GM12878 (cell line): ENCODE data around the gene HTN3. TPM values are rescaled to one million over a fixed set of nuclear protein-coding genes. Genes with fewer than 3 reads are reported as not detected.
"Not testable (repeated sequence)": the region's sequence is repeated elsewhere in the genome, so short reads cannot be mapped to it uniquely, and the experiment has no call there.

Experiments
- ATAC-seq: fragments of 200-7000 bp; cut with Tn5 transposase; 3 replicates; pipeline ENCODE4 v1.9.1; 2020; ENCODE audit warnings: mild to moderate bottlenecking, moderate library complexity
- BruUV-seq: library from RNA; stranded (reverse); fragments of 400-500 nt; replicated peaks from 2 replicates; lab custom pipeline; 2021; lab: Mats Ljungman, UMichigan
- CTCF ChIA-PET: fragments of 300-600 bp; sonication (Branson Sonifier 250); formaldehyde crosslinking; extraction: SDS; loops from one replicate; lab custom pipeline; 2021; ENCODE audit warnings: inconsistent platforms; lab: Yijun Ruan, JAX
- POLR2A ChIA-PET: fragments of 350-600 bp; formaldehyde crosslinking; extraction: SDS; loops from one replicate; lab custom pipeline; 2021; ENCODE audit warnings: inconsistent platforms; lab: Charles Lee
- RAD21 ChIA-PET: fragments of 300-600 bp; sonication (Branson Sonifier 250); formaldehyde crosslinking; loops from one replicate; lab custom pipeline; 2023; ENCODE audit warnings: antibody characterized with exemption; ENCODE audit not compliant: unreplicated experiment; lab: Charles Lee
- SMC1A ChIA-PET: fragments of 300-600 bp; sonication (Branson Sonifier 250); formaldehyde crosslinking; loops from one replicate; lab custom pipeline; 2023; ENCODE audit not compliant: unreplicated experiment, uncharacterized antibody; lab: Charles Lee
- DNase-seq: peaks from one replicate; pipeline ENCODE4 v3.0.0-alpha.2; 2011; ENCODE audit warnings: low read depth, low spot score
- FAIRE-seq: peaks from 3 replicates; lab custom pipeline; 2011; peaks lifted over from hg19 to GRCh38; lab: Jason Lieb, UNC
- H2AFZ ChIP-seq: 2 replicates; pipeline ENCODE4 v1.6.0; 2011; ENCODE audit warnings: low read depth, low read length, control low read depth; ENCODE audit not compliant: control insufficient read depth
- H3K27ac ChIP-seq: 2 replicates; pipeline ENCODE4 v1.5.1; 2011; ENCODE audit warnings: control low read depth; ENCODE audit not compliant: control insufficient read depth, insufficient read depth
- H3K27me3 ChIP-seq, 2 experiments: replicated peaks in 1 of 2; 2 replicates each; pipeline versions ENCODE4 v1.6.0 to v1.6.1; 2011; ENCODE audit warnings: low read length in 1 of 2; ENCODE audit not compliant: control insufficient read depth in 2 of 2, insufficient read depth in 2 of 2
- H3K36me3 ChIP-seq, 2 experiments: 2 replicates each; pipeline ENCODE4 v1.5.1; 2011; ENCODE audit warnings: low read length in 1 of 2; ENCODE audit not compliant: control insufficient read depth in 2 of 2, insufficient read depth in 2 of 2
- H3K4me1 ChIP-seq: 2 replicates; pipeline ENCODE4 v1.6.1; 2011; ENCODE audit warnings: mild to moderate bottlenecking, low read length, moderate library complexity, mixed read lengths; ENCODE audit not compliant: control insufficient read depth, insufficient read depth
- H3K4me2 ChIP-seq: 2 replicates; pipeline ENCODE4 v1.6.0; 2011; ENCODE audit warnings: control low read depth; ENCODE audit not compliant: control insufficient read depth, insufficient read depth
- H3K4me3 ChIP-seq: fragments of 200-600 bp; sonication (generic); 2 replicates; pipeline ENCODE4 v1.5.1; 2016
- H3K79me2 ChIP-seq: 2 replicates; pipeline ENCODE4 v1.6.0; 2011; ENCODE audit warnings: low read length; ENCODE audit not compliant: control insufficient read depth, insufficient read depth
- H3K9ac ChIP-seq: 2 replicates; pipeline ENCODE4 v1.8.0; 2011; ENCODE audit warnings: low read length, control low read depth, mixed read lengths; ENCODE audit not compliant: control insufficient read depth, insufficient read depth
- H3K9me3 ChIP-seq: replicated peaks from 3 replicates; pipeline ENCODE4 v1.5.1; 2011; ENCODE audit warnings: mild to moderate bottlenecking, low read length; ENCODE audit not compliant: control insufficient read depth, insufficient read depth
- H4K20me1 ChIP-seq: 2 replicates; pipeline ENCODE4 v1.6.0; 2011; ENCODE audit not compliant: control insufficient read depth, insufficient read depth
- ASH2L ChIP-seq: fragments of 300-600, 200-600 bp; sonication (generic); IDR thresholded peaks from 2 replicates; pipeline ENCODE4 v1.6.1; 2017; ENCODE audit warnings: low read depth, mild to moderate bottlenecking, borderline replicate concordance
- MTA2 ChIP-seq: fragments of 450-650 bp; IDR thresholded peaks from 2 replicates; pipeline ENCODE4 v1.6.1; 2016; ENCODE audit warnings: low read depth, mild to moderate bottlenecking, moderate library complexity
- ZZZ3 ChIP-seq: IDR thresholded peaks from 2 replicates; pipeline ENCODE4 v1.6.1; 2011; ENCODE audit warnings: low read depth; ENCODE audit not compliant: control insufficient read depth, insufficient read length
- WGBS: methylation state at CpG from one replicate; pipeline ENCODE4 v1.1.6; 2016; ENCODE audit warnings: low lambda C conversion rate; ENCODE audit not compliant: insufficient replicate concordance, insufficient coverage; ENCODE audit errors: missing lambda C conversion rate; 5-methylcytosine and 5-hydroxymethylcytosine counted together
- in situ Hi-C: fragments of 300-500 bp; cut with MboI; formaldehyde crosslinking; loops from 9 replicates; pipeline ENCODE4 v1.14.3; 2018; ENCODE audit warnings: mixed read lengths
- intact Hi-C: fragments of 100-400 bp; cut with micrococcal nuclease; formaldehyde crosslinking; loops from one replicate; pipeline ENCODE4 v1.14.2; 2022; ENCODE audit not compliant: unreplicated experiment
- polyA plus RNA-seq, 11 experiments: library from polyadenylated mRNA; depleted of rRNA in 4 of 11; unstranded in 6 of 11; stranded (reverse) in 5 of 11; fragments of >200 nt; fragmentation: Nextera tagmentation in 4 of 11; fragmentation: Illumina TruSeq in 1 of 11; extraction: Ambion mirVana in 4 of 11; extraction: Trizol in 1 of 11; gene quantifications; 1 replicate in 1 of 11; 2 replicates in 10 of 11; pipeline versions ENCODE4 v1.2.1 to v1.2.3, GENCODE V29; 2011 to 2016; ENCODE audit warnings: inconsistent platforms in 2 of 11, missing spikeins in 2 of 11, low read depth in 1 of 11
- total RNA-seq, 4 experiments: library from RNA; depleted of rRNA in 3 of 4; stranded (reverse); fragments of >200 nt in 3 of 4; fragmentation: Illumina TruSeq in 1 of 4; extraction: Trizol in 1 of 4; gene quantifications; 2 replicates each; pipeline versions ENCODE4 v1.2.1 to v1.2.3, GENCODE V29; 2013 to 2021

The HTN3 gene
- total and polyA plus RNA-seq, 10 of the 15 experiments (the other 5 are each of a cell fraction or from before 2014, with no cell fraction given): not detected

- no peak overlapping the region for H2AFZ ChIP-seq
- intact Hi-C loops (no loop called here), in situ Hi-C loops (no loop called here)
- SMC1A ChIA-PET: no interaction called here
- no peak overlapping the region for H3K27ac ChIP-seq
- H4K20me1 ChIP-seq: no peaks in the 10 kb centered on the region
- 15% methylated on average over 3 of the region's 3 CpGs for WGBS
- no peaks in the 10 kb centered on the region for H3K4me1 ChIP-seq
- no peak overlapping the region for H3K9ac ChIP-seq
- FAIRE-seq (no peak), DNase-seq (no peak), ATAC-seq (no peak)
- no TSS peak for BruUV-seq
- H3K4me2 ChIP-seq: no peak overlapping the region
- H3K9me3 ChIP-seq: no peaks in the 10 kb centered on the region
- H3K27me3 ChIP-seq: no peaks in the 10 kb centered on the region
- RAD21 ChIA-PET: no interaction called here
- POLR2A ChIA-PET: no interaction called here
- no peaks in the 10 kb centered on the region for H3K36me3 ChIP-seq
- TF ChIP-seq ZZZ3 (no peak), MTA2 (no peak), ASH2L (no peak)
- H3K79me2 ChIP-seq: no peaks in the 10 kb centered on the region
- CTCF ChIA-PET: no interaction called here
- H3K4me3 ChIP-seq: no peak overlapping the region
These were observed 19.5 kb upstream of the HTN3 start for GRCh38 chr4:70008771-70009170.

GRCh38 chr4:70019006-70019405, 9.3 kb upstream of the HTN3 start:
- H2AFZ ChIP-seq, in situ Hi-C loops: not testable (repeated sequence)

More at GRCh38 chr4:70019006-70019405, 9.3 kb upstream of the HTN3 start:
- BruUV-seq, H3K4me3 ChIP-seq, H3K9ac ChIP-seq, DNase-seq, H3K27me3 ChIP-seq, intact Hi-C loops, CTCF ChIA-PET, H3K36me3 ChIP-seq, SMC1A ChIA-PET, ATAC-seq, POLR2A ChIA-PET, H3K79me2 ChIP-seq, RAD21 ChIA-PET, H3K4me2 ChIP-seq, H3K27ac ChIP-seq, H3K4me1 ChIP-seq, H4K20me1 ChIP-seq, H3K9me3 ChIP-seq, FAIRE-seq: not testable (repeated sequence)
- 80% methylated on average over 9 of the region's 10 CpGs for WGBS
